Neural cell (in vitro differentiated cells): ENCODE measurements around the gene TPM1.

Experiments
- CTCF ChIP-seq: fragments of 450-650 bp; IDR thresholded peaks from 2 replicates; pipeline ENCODE4 v1.5.1; 2014; ENCODE audit warnings: antibody characterized with exemption, mild to moderate bottlenecking, moderate library complexity; ENCODE audit not compliant: poor library complexity, severe bottlenecking
- EP300 ChIP-seq: fragments of 450-650 bp; conservative IDR thresholded peaks from 2 replicates; pipeline ENCODE4 v1.6.1; 2014; ENCODE audit warnings: antibody characterized with exemption, mild to moderate bottlenecking, moderate library complexity; ENCODE audit not compliant: poor library complexity, severe bottlenecking
- EZH2 ChIP-seq: fragments of 200-600, 300-800 bp; shearing (Covaris generic), sonication (generic); IDR thresholded peaks from 2 replicates; pipeline ENCODE4 v1.6.1; 2014; ENCODE audit warnings: antibody characterized with exemption, low read length, borderline replicate concordance, mild to moderate bottlenecking; ENCODE audit not compliant: insufficient read depth, poor library complexity, severe bottlenecking
- MXI1 ChIP-seq: fragments of 450-650 bp; conservative IDR thresholded peaks from 2 replicates; pipeline ENCODE4 v1.6.1; 2014; ENCODE audit warnings: antibody characterized with exemption, mild to moderate bottlenecking; ENCODE audit not compliant: poor library complexity, severe bottlenecking
- POLR2AphosphoS5 ChIP-seq: IDR thresholded peaks from 2 replicates; pipeline ENCODE4 v1.6.1; 2012
- RAD21 ChIP-seq: fragments of 450-650 bp; conservative IDR thresholded peaks from 2 replicates; pipeline ENCODE4 v1.6.1; 2014; ENCODE audit warnings: antibody characterized with exemption, mild to moderate bottlenecking, moderate library complexity
- REST ChIP-seq: IDR thresholded peaks from 2 replicates; pipeline ENCODE4 v1.6.1; 2012; ENCODE audit warnings: borderline replicate concordance
- SMC3 ChIP-seq: fragments of 450-650 bp; conservative IDR thresholded peaks from 2 replicates; pipeline ENCODE4 v1.6.1; 2014; ENCODE audit warnings: antibody characterized with exemption, mild to moderate bottlenecking, moderate library complexity; ENCODE audit not compliant: poor library complexity
- TAF1 ChIP-seq: IDR thresholded peaks from 2 replicates; pipeline ENCODE4 v1.6.1; 2012; ENCODE audit warnings: low read depth

- no peak for TF ChIP-seq REST
- TF ChIP-seq CTCF, result no peak
- TF ChIP-seq EZH2, result no peak
- no peak for TF ChIP-seq EP300
- TF ChIP-seq RAD21, result no peak
- TF ChIP-seq POLR2AphosphoS5, result no peak
- no peak for TF ChIP-seq TAF1
- no peak for TF ChIP-seq SMC3
- no peak for TF ChIP-seq MXI1
Observed at GRCh38 chr15:63114465-63114864, 71.9 kb downstream of the TPM1 start.
